Keratinocyte (primary cell): Measurements from ENCODE around the gene TELO2. TPM values are rescaled to one million over a fixed set of nuclear protein-coding genes. Genes with fewer than 3 reads are reported as not detected.
"Not testable (repeated sequence)": the region's sequence is repeated elsewhere in the genome, so short reads cannot be mapped to it uniquely, and the experiment has no call there.

Experiments used
- DNase-seq: peaks from one replicate; pipeline ENCODE4 v3.0.0-alpha.2; 2011; ENCODE audit warnings: low read depth, missing footprints, low spot score
- FAIRE-seq: peaks from 2 replicates; lab custom pipeline; 2011; peaks lifted over from hg19 to GRCh38; lab: Jason Lieb, UNC
- H2AFZ ChIP-seq: 2 replicates; pipeline ENCODE4 v1.6.0; 2012; ENCODE audit warnings: low read length, control low read depth, inconsistent platforms; ENCODE audit not compliant: control insufficient read depth
- H3K27ac ChIP-seq: 2 replicates; pipeline ENCODE4 v1.5.1; 2011; ENCODE audit warnings: low read length; ENCODE audit not compliant: control insufficient read depth, insufficient read depth
- H3K27me3 ChIP-seq: 3 replicates; pipeline ENCODE4 v1.6.0; 2011; ENCODE audit warnings: low read length; ENCODE audit not compliant: control insufficient read depth, insufficient read depth; ENCODE audit errors: extremely low read depth
- H3K36me3 ChIP-seq, 2 experiments: 2 replicates in 1 of 2; 3 replicates in 1 of 2; pipeline ENCODE4 v1.5.1; 2011; ENCODE audit warnings: low read length in 2 of 2, mild to moderate bottlenecking in 1 of 2; ENCODE audit not compliant: control insufficient read depth in 2 of 2, insufficient read depth in 2 of 2; ENCODE audit errors: extremely low read depth in 1 of 2
- H3K4me1 ChIP-seq: 3 replicates; pipeline ENCODE4 v1.5.1; 2011; ENCODE audit warnings: low read length; ENCODE audit not compliant: control insufficient read depth, insufficient read depth; ENCODE audit errors: extremely low read depth
- H3K4me2 ChIP-seq: 3 replicates; pipeline ENCODE4 v1.6.0; 2011; ENCODE audit warnings: low read depth, low read length; ENCODE audit not compliant: control insufficient read depth, insufficient read depth; ENCODE audit errors: extremely low read depth
- H3K4me3 ChIP-seq, 3 experiments: fragments of 200-600 bp in 1 of 3; sonication (generic) in 1 of 3; 2 replicates in 2 of 3; 3 replicates in 1 of 3; pipeline ENCODE4 v1.5.1; 2011 to 2016; ENCODE audit warnings: low read length in 3 of 3, mild to moderate bottlenecking in 3 of 3, control low read depth in 2 of 3, inconsistent platforms in 1 of 3, low read depth in 1 of 3, mixed read lengths in 1 of 3, mixed run types in 1 of 3, moderate library complexity in 1 of 3; ENCODE audit not compliant: control insufficient read depth in 2 of 3, insufficient read depth in 2 of 3; ENCODE audit errors: extremely low read depth in 1 of 3
- H3K79me2 ChIP-seq: 2 replicates; pipeline ENCODE4 v1.6.0; 2012; ENCODE audit warnings: low read length; ENCODE audit not compliant: control insufficient read depth, insufficient read depth
- H3K9ac ChIP-seq: 3 replicates; pipeline ENCODE4 v1.6.0; 2011; ENCODE audit warnings: low read length; ENCODE audit not compliant: control insufficient read depth, insufficient read depth; ENCODE audit errors: extremely low read depth
- H3K9me1 ChIP-seq: 3 replicates; pipeline ENCODE4 v1.6.0; 2011; ENCODE audit warnings: low read length; ENCODE audit not compliant: control insufficient read depth, insufficient read depth; ENCODE audit errors: extremely low read depth
- H3K9me3 ChIP-seq: 2 replicates; pipeline ENCODE4 v1.5.1; 2012; ENCODE audit warnings: low read depth, low read length; ENCODE audit not compliant: control insufficient read depth
- H4K20me1 ChIP-seq: 3 replicates; pipeline ENCODE4 v1.6.0; 2011; ENCODE audit warnings: low read length; ENCODE audit not compliant: control insufficient read depth, insufficient read depth; ENCODE audit errors: extremely low read depth
- CTCF ChIP-seq, 3 experiments: IDR thresholded peaks in 1 of 3; conservative IDR thresholded peaks in 1 of 3; optimal IDR thresholded peaks in 1 of 3; 2 replicates in 2 of 3; 3 replicates in 1 of 3; pipeline versions ENCODE3 to v1.5.1; 2011; ENCODE audit warnings: low read length in 3 of 3, mild to moderate bottlenecking in 3 of 3, moderate library complexity in 2 of 3, control low read depth in 1 of 3, inconsistent platforms in 1 of 3; ENCODE audit not compliant: insufficient read depth in 2 of 3; ENCODE audit errors: extremely low read depth in 1 of 3
- EZH2 ChIP-seq: IDR thresholded peaks from one replicate; pipeline ENCODE4 v1.6.1; 2012; ENCODE audit warnings: inconsistent platforms, mild to moderate bottlenecking, low read length, moderate library complexity
- dilution Hi-C: fragments of 300-500 bp; cut with MboI; formaldehyde crosslinking; loops from one replicate; pipeline ENCODE4 v1.7.0; 2020; ENCODE audit warnings: low sequenced_read_pairs; ENCODE audit not compliant: extremely low pct_ligation_motif_present
- polyA plus RNA-seq, 5 experiments: library from polyadenylated mRNA; depleted of rRNA in 3 of 5; stranded (reverse) in 3 of 5; stranded (forward) in 1 of 5; unstranded in 1 of 5; fragments of >200 nt; gene quantifications; 1 replicate in 1 of 5; 2 replicates in 3 of 5; 3 replicates in 1 of 5; pipeline versions ENCODE4 v1.2.1 to v1.2.3, GENCODE V29; 2011 to 2012; ENCODE audit warnings: missing spikeins in 2 of 5, low read depth in 1 of 5, low replicate concordance in 1 of 5

The TELO2 gene
- polyA plus RNA-seq, 1 donor (not counting 4 experiments of a cell fraction or from before 2014, with no cell fraction given) = 7.9 TPM

- TF ChIP-seq EZH2 (no peak), CTCF (optimal IDR thresholded peaks at IDR 0.05 in 1 of 3, IDR thresholded peaks at IDR 0.05 in 1 of 3, conservative IDR thresholded peaks at IDR 0.05 in 1 of 3; ENCODE audit: extremely low read depth in 1 of 3, insufficient read depth in 2 of 3, low read length in 3 of 3) (no peak)
- no peak overlapping the region for H3K4me2 ChIP-seq
- no peaks in the 10 kb centered on the region for H3K4me1 ChIP-seq
- H3K9ac ChIP-seq = no peak overlapping the region
- FAIRE-seq (no peak), DNase-seq (no peak)
- dilution Hi-C loops = no loop called here
- H2AFZ ChIP-seq = no peak overlapping the region
- H3K4me3 ChIP-seq = no peak overlapping the region
- H3K27ac ChIP-seq = no peak overlapping the region
- peaks cover 50% of the 10 kb centered on the region for H3K79me2 ChIP-seq
- H3K27me3 ChIP-seq = no peaks in the 10 kb centered on the region
- no peaks in the 10 kb centered on the region for H3K9me1 ChIP-seq
- H3K36me3 ChIP-seq = peaks cover 0 to 3% of the 10 kb centered on the region in 2 experiments
- no peaks in the 10 kb centered on the region for H3K9me3 ChIP-seq
- H4K20me1 ChIP-seq = no peaks in the 10 kb centered on the region
These were observed 24.7 kb upstream of the TELO2 start for GRCh38 chr16:1468426-1468810.

GRCh38 chr16:1469141-1469540 lies 24.0 kb upstream of the TELO2 start:
- H3K9ac ChIP-seq, H3K4me3 ChIP-seq, H3K27me3 ChIP-seq, FAIRE-seq, DNase-seq, H2AFZ ChIP-seq, H3K4me1 ChIP-seq, H3K36me3 ChIP-seq, H3K4me2 ChIP-seq, H3K27ac ChIP-seq, H3K9me1 ChIP-seq, H3K9me3 ChIP-seq, H4K20me1 ChIP-seq, dilution Hi-C loops: not testable (repeated sequence)
- H3K79me2 ChIP-seq = peaks cover 56% of the 10 kb centered on the region

DNA sequence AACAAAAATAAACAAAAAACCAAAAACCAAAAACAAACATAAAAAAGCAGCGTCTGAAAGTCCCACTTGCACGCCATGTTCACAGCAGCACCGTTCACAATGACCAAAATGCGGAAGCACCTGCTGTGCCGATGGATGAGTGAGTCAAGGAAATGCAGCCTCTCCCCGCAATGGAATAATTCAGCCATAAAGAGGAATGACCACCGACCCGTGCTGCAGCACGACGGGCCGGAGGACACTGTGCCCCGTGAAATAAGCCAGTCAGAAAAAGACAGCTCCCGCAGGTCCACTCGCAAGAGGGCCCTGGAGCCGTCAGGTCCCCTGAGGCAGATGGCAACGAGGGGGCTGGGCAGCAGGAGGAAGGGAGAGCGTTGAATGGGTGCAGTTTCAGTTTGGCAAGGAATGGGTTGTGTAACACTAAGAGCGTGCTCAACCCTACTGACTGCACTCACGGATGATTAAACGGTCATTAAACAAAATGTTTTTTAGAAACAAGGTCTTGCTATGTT lies 23.4 kb upstream of the TELO2 start:
- FAIRE-seq (no peak), DNase-seq (no peak)
- H3K79me2 ChIP-seq = peaks cover 59% of the 10 kb centered on the region
- no peak overlapping the region for H3K4me2 ChIP-seq
- no peak overlapping the region for H3K27ac ChIP-seq
- H3K27me3 ChIP-seq = no peaks in the 10 kb centered on the region
- no peaks in the 10 kb centered on the region for H3K36me3 ChIP-seq
- no peak overlapping the region for H3K9ac ChIP-seq
- no peaks in the 10 kb centered on the region for H3K9me1 ChIP-seq
- H3K4me1 ChIP-seq = peaks cover 8% of the 10 kb centered on the region
- dilution Hi-C loops = no loop called here
- H4K20me1 ChIP-seq = no peaks in the 10 kb centered on the region
- no peaks in the 10 kb centered on the region for H3K9me3 ChIP-seq
- H3K4me3 ChIP-seq = no peak overlapping the region
- no peak overlapping the region for H2AFZ ChIP-seq
- TF ChIP-seq CTCF (optimal IDR thresholded peaks at IDR 0.05 in 1 of 3, IDR thresholded peaks at IDR 0.05 in 1 of 3, conservative IDR thresholded peaks at IDR 0.05 in 1 of 3; ENCODE audit: extremely low read depth in 1 of 3, insufficient read depth in 2 of 3, low read length in 3 of 3) = no peak
- TF ChIP-seq EZH2 = no peak
